Body of pancreas (tissue), 4 donors: ENCODE measurements around the gene IGSF9. TPM values are rescaled to one million over a fixed set of nuclear protein-coding genes. Genes with fewer than 3 reads are reported as not detected.
A peak's percentile ranks its signal among the peaks of the same experiment; 100 is the strongest.

Experiments
- ATAC-seq: fragments of 150-250 bp; one replicate; pipeline ENCODE4 v1.9.1; 2016
- DNase-seq, 4 donors: peaks; one replicate each; pipeline ENCODE4 v3.0.0-alpha.2; 2019
- H3K27ac ChIP-seq, 4 donors: fragments of 200-600 bp; sonication (generic); 1 replicate in 3 of 4; 2 replicates in 1 of 4; pipeline versions ENCODE4 v1.5.1 to v1.6.1; 2016 to 2019; ENCODE audit warnings: mild to moderate bottlenecking in 1 of 4, mixed read lengths in 1 of 4, moderate library complexity in 1 of 4
- H3K27me3 ChIP-seq, 2 donors: fragments of 200-600 bp; sonication (generic); one replicate each; pipeline ENCODE4 v1.6.0; 2016; ENCODE audit warnings: mild to moderate bottlenecking in 1 of 2
- H3K36me3 ChIP-seq, 2 donors: fragments of 200-600 bp; sonication (generic); replicated peaks in 1 of 2; 2 replicates each; pipeline ENCODE4 v1.5.1; 2016; ENCODE audit warnings: low read depth in 2 of 2; ENCODE audit not compliant: insufficient read depth in 1 of 2
- H3K4me1 ChIP-seq: fragments of 200-600 bp; sonication (generic); one replicate; pipeline ENCODE4 v1.6.0; 2016
- H3K4me3 ChIP-seq, 2 donors: fragments of 200-600 bp; sonication (generic); 1 replicate in 1 of 2; 2 replicates in 1 of 2; pipeline ENCODE4 v1.5.1; 2016 to 2019
- H3K9me3 ChIP-seq, 3 donors: fragments of 200-600 bp; sonication (generic); 1 replicate in 2 of 3; 2 replicates in 1 of 3; pipeline ENCODE4 v1.5.1; 2016
- POLR2A ChIP-seq, 3 donors: fragments of 450-650 bp; IDR thresholded peaks; one replicate each; pipeline ENCODE4 v1.6.1; 2016; ENCODE audit warnings: antibody characterized with exemption in 3 of 3, mild to moderate bottlenecking in 2 of 3
- WGBS, 2 donors: methylation state at CpG; one replicate each; pipeline ENCODE4 v1.1.5; 2017; 5-methylcytosine and 5-hydroxymethylcytosine counted together
- intact Hi-C: fragments of 100-400 bp; cut with DNase I; formaldehyde crosslinking; loops from one replicate; pipeline ENCODE4 v1.15.1; 2023
- total RNA-seq, 2 donors: library from RNA; depleted of rRNA; stranded (reverse); fragments of >200 nt; gene quantifications; one replicate each; pipeline ENCODE4 v1.1.0, GENCODE V29; 2016
- TF ChIP-seq, protein P1 (sequence below), 7 experiments: fragments of 450-650 bp in 4 of 7; fragments of 200-600 bp in 3 of 7; sonication (generic) in 3 of 7; IDR thresholded peaks; one replicate each; pipeline ENCODE4 v1.5.1; 2016 to 2019; ENCODE audit warnings: antibody characterized with exemption in 7 of 7

Gene IGSF9
- total RNA-seq, 2 donors from 2014 or later: 2.3 to 4.9 TPM

DNA sequence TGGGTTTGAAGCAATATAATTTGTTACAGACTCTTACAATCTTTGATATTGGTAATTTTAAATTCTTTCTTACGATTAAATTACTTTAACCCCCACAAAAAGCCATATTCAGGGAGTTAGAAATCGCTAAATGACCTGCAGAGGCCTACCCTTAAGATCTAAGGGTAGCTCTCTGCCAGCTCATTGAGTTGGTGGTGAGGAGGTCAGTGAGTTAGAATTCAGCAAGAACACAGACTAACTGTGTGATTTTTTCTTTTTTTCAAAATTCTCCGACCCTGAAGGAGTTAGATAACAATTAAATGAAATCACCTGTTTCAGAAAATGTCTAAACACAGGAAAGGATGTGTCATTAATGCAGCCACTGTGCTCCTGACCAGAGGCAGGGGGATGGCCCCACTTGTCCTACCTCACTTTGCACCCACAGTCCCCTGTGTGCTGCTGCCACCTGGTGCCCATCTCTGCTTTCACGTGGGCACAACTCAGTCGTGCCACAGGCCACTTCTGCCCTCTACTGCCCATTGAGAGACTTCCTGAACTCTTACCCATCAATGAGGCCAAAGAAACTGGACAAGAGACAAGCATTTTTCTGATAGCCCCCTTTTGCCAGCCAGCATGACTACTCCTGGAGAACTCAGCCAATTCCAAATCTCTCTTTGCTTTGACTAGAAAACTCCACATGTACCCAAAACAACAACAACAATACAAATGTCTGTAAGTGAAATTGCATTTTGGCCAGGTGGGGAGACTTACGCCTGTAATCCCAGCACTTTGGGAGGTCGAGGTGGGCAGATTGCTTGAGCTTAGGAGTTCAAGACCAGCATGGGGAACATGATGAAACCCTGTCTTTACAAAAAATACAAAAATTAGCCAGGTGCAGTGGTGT lies 53.9 kb downstream of the IGSF9 start:
- DNase-seq (peak; percentile 87 to 89 (median 89)), ATAC-seq (peak; percentile 100)
- no peak overlapping the region for H3K4me3 ChIP-seq
- no peak overlapping the region for H3K27ac ChIP-seq
- WGBS, 2 donors: 33 to 36% methylated on average over 7 of the region's 7 CpGs
- H3K36me3 ChIP-seq: no peaks in the 10 kb centered on the region
- no peak for TF ChIP-seq POLR2A (IDR thresholded peaks at IDR 0.05)
- TF ChIP-seq, protein P1, sequence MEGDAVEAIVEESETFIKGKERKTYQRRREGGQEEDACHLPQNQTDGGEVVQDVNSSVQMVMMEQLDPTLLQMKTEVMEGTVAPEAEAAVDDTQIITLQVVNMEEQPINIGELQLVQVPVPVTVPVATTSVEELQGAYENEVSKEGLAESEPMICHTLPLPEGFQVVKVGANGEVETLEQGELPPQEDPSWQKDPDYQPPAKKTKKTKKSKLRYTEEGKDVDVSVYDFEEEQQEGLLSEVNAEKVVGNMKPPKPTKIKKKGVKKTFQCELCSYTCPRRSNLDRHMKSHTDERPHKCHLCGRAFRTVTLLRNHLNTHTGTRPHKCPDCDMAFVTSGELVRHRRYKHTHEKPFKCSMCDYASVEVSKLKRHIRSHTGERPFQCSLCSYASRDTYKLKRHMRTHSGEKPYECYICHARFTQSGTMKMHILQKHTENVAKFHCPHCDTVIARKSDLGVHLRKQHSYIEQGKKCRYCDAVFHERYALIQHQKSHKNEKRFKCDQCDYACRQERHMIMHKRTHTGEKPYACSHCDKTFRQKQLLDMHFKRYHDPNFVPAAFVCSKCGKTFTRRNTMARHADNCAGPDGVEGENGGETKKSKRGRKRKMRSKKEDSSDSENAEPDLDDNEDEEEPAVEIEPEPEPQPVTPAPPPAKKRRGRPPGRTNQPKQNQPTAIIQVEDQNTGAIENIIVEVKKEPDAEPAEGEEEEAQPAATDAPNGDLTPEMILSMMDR (IDR thresholded peaks at IDR 0.05): peak; percentile 95 to 100 (median 99)
- H3K9me3 ChIP-seq: no peaks in the 10 kb centered on the region
- intact Hi-C loops: loop anchor here (5.0 kb wide), 1 partner anchor 89 kb away; the partner anchor contains the start of gene FCRL6
- H3K4me1 ChIP-seq: no peaks in the 10 kb centered on the region
- no peaks in the 10 kb centered on the region for H3K27me3 ChIP-seq

- Histone ChIP-seq H3K4me3 (no peak overlapping the region), H3K36me3 (no peaks in the 10 kb centered on the region), H3K9me3 (no peaks in the 10 kb centered on the region), H3K27ac (peak overlapping the region in 1 of 4 donors; percentile 34), H3K27me3 (no peaks in the 10 kb centered on the region), H3K4me1 (no peaks in the 10 kb centered on the region)
- DNase-seq: no peak
- intact Hi-C loops: loop anchor here (5.0 kb wide), 1 partner anchor 88 kb away; the partner anchor contains the start of gene FCRL6
- 62 to 71% methylated on average over 8 of the region's 8 CpGs for WGBS, 2 donors
- ATAC-seq: no peak
- no peak for TF ChIP-seq POLR2A (IDR thresholded peaks at IDR 0.05)
- TF ChIP-seq, protein P1 (IDR thresholded peaks at IDR 0.05): no peak
Observed at GRCh38 chr1:159890390-159890789, 55.0 kb downstream of the IGSF9 start.

DNA sequence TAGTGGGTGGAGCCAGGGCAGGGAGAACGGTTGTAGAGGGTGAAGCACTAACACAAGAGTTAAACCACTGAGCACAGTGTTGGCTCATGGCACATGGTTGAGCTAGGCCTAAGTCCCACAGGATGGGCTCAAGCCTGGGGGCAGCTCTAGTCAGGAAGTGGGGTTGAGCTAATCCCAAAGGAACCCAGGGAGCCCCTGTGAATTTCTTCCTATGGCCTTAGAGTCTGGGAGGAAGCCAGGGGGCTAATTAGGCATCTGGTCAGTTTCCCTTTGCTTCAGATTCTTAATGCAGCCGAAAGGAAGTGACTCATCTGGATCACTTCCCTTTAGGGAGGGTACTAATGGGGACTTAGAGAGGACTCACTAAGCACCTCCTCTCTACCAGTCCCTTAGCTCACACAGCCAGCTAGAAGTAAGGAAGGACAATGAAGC lies 55.6 kb downstream of the IGSF9 start:
- 49 to 50% methylated on average over 2 of the region's 2 CpGs for WGBS, 2 donors
- no peaks in the 10 kb centered on the region for H3K36me3 ChIP-seq
- no peak overlapping the region for H3K4me3 ChIP-seq
- H3K9me3 ChIP-seq: no peaks in the 10 kb centered on the region
- peak overlapping the region in 2 of 4 donors; percentile 24 to 34 for H3K27ac ChIP-seq
- TF ChIP-seq, protein P1 (IDR thresholded peaks at IDR 0.05): no peak
- TF ChIP-seq POLR2A (IDR thresholded peaks at IDR 0.05): no peak
- no peaks in the 10 kb centered on the region for H3K27me3 ChIP-seq
- ATAC-seq (peak; percentile 49), DNase-seq (peak in 2 of 4 donors; percentile 29 to 51)
- intact Hi-C loops: loop anchor here (5.0 kb wide), 1 partner anchor 88 kb away; the partner anchor contains the start of gene FCRL6
- no peaks in the 10 kb centered on the region for H3K4me1 ChIP-seq

GRCh38 chr1:159889202-159889601 lies 56.2 kb downstream of the IGSF9 start:
- no peaks in the 10 kb centered on the region for H3K4me1 ChIP-seq
- no peak for DNase-seq
- no peak for ATAC-seq
- intact Hi-C loops: no loop called here
- 66 to 77% methylated on average over 4 of the region's 4 CpGs for WGBS, 2 donors
- H3K27me3 ChIP-seq: no peaks in the 10 kb centered on the region
- TF ChIP-seq, protein P1 (IDR thresholded peaks at IDR 0.05): no peak
- TF ChIP-seq POLR2A (IDR thresholded peaks at IDR 0.05): no peak
- no peaks in the 10 kb centered on the region for H3K9me3 ChIP-seq
- H3K27ac ChIP-seq: peak overlapping the region in 1 of 4 donors; percentile 24
- no peak overlapping the region for H3K4me3 ChIP-seq
- H3K36me3 ChIP-seq: no peaks in the 10 kb centered on the region
